Heart left ventricle (tissue), 16 donors: Measurements from ENCODE around the gene CNIH3. TPM values are rescaled to one million over a fixed set of nuclear protein-coding genes. Genes with fewer than 3 reads are reported as not detected.

Source experiments
- ATAC-seq, 4 donors: fragments of 200-7000 bp; cut with Tn5 transposase; one replicate each; pipeline ENCODE4 v1.9.1; 2020 to 2022; ENCODE audit warnings: moderate library complexity in 4 of 4, mild to moderate bottlenecking in 3 of 4, moderate number of reproducible peaks in 1 of 4
- DNase-seq, 5 donors: peaks; one replicate each; pipeline ENCODE4 v3.0.0-alpha.2; 2020
- H3K27ac ChIP-seq, 12 donors: fragments of 200-600 bp; sonication (generic) in 4 of 12; one replicate each; pipeline versions ENCODE4 v1.5.0 to v1.8.0; 2016 to 2022; ENCODE audit warnings: mild to moderate bottlenecking in 2 of 12
- H3K27me3 ChIP-seq, 9 donors: fragments of 200-600 bp; sonication (generic) in 2 of 9; one replicate each; pipeline versions ENCODE4 v1.5.1 to v1.8.0; 2016 to 2022; ENCODE audit warnings: mild to moderate bottlenecking in 3 of 9
- H3K36me3 ChIP-seq, 9 donors: fragments of 200-600 bp; sonication (generic) in 2 of 9; one replicate each; pipeline versions ENCODE4 v1.5.0 to v1.8.0; 2018 to 2022; ENCODE audit warnings: mild to moderate bottlenecking in 2 of 9
- H3K4me1 ChIP-seq, 12 donors: fragments of 200-600 bp; sonication (generic) in 4 of 12; one replicate each; pipeline versions ENCODE4 v1.5.0 to v1.8.0; 2016 to 2022; ENCODE audit warnings: mild to moderate bottlenecking in 3 of 12
- H3K4me3 ChIP-seq, 12 donors: fragments of 200-600 bp; sonication (generic) in 4 of 12; one replicate each; pipeline versions ENCODE4 v1.5.0 to v1.8.0; 2017 to 2022; ENCODE audit warnings: mild to moderate bottlenecking in 9 of 12, moderate library complexity in 4 of 12
- H3K9me3 ChIP-seq, 12 donors: fragments of 200-600 bp; sonication (generic) in 4 of 12; one replicate each; pipeline versions ENCODE4 v1.5.0 to v1.8.0; 2016 to 2022; ENCODE audit warnings: mild to moderate bottlenecking in 1 of 12
- POLR2A ChIP-seq, 2 donors: fragments of 450-650 bp; IDR thresholded peaks; one replicate each; pipeline ENCODE4 v1.6.1; 2017; ENCODE audit warnings: antibody characterized with exemption in 2 of 2, mild to moderate bottlenecking in 2 of 2, moderate library complexity in 2 of 2
- WGBS, 4 donors: extraction: QIAGEN DNeasy Blood & Tissue Kit in 2 of 4; methylation state at CpG; one replicate each; pipeline versions ENCODE4 v1.1.5 to v1.1.7; 2013 to 2018; 5-methylcytosine and 5-hydroxymethylcytosine counted together
- intact Hi-C, 10 donors: fragments of 100-400 bp; cut with DNase I; formaldehyde crosslinking; loops; one replicate each; pipeline versions ENCODE4 v1.11.1 to v1.14.2; 2022
- polyA plus RNA-seq, 2 donors: library from polyadenylated mRNA; stranded (reverse); fragments of 200-250 nt; gene quantifications; one replicate each; pipeline ENCODE4 v1.2.3, GENCODE V29; 2013
- total RNA-seq, 9 donors: library from RNA; depleted of rRNA in 2 of 9; stranded (reverse); fragments of >200 nt in 2 of 9; fragmentation: NEBNext Ultra II Directional in 3 of 9; extraction: Animal tissue kit (Norgen Biotek cat#: 25700) in 3 of 9; gene quantifications; one replicate each; pipeline versions ENCODE4 v1.1.0 to v1.2.4, GENCODE V29; 2016 to 2023
- TF ChIP-seq, protein P1 (sequence below), 12 donors: fragments of 200-600 bp; sonication (generic) in 4 of 12; IDR thresholded peaks; one replicate each; pipeline versions ENCODE4 v1.5.0 to v1.8.0; 2018 to 2022; ENCODE audit warnings: antibody characterized with exemption in 12 of 12, mild to moderate bottlenecking in 5 of 12
- donor health status: ischemic (EF 13 %, LVEDD 7.1; RV severe dilation, severe dysfunction).
- donor health status: healthy with polysubstance abuse.
- donor health status: DM: no; HTN: yes; CAD: no.
- donor health status: DM: no; HTN: no; CAD: no.
- donor health status: ischemic (EF 25% LVEDD 6.9; RV normal size, moderate dysfunction).
- donor health status: ischemic (EF 25% LVEDD 5.7; RV mildly dilated, moderate dysfunction).
- donor health status: healthy.
- donor health status: DM: yes; HTN: yes; CAD: no.
- donor health status: ischemic (EF 35%, LVEDD 5.7; RV mildly dilated, moderate dysfunction).
- donor health status: nonischemic (EF 11% LVEDD 7.7; RV severe dilation, severe dysfunction).
- donor health status: DM: yes; HTN: yes; CAD: no.
- donor health status: PGD.
- donor health status: ischemic (EF 29% LVEDD 5.4; RV normal size, mild dysfunction).
- donor health status: nonischemic (EF 23%, LVEDD 6.1; RV moderate dilation, normal function).

CNIH3 gene
- total and polyA plus RNA-seq, 11 donors, result 0.34 to 2.6 (median 0.62) TPM; not detected in 2

DNA sequence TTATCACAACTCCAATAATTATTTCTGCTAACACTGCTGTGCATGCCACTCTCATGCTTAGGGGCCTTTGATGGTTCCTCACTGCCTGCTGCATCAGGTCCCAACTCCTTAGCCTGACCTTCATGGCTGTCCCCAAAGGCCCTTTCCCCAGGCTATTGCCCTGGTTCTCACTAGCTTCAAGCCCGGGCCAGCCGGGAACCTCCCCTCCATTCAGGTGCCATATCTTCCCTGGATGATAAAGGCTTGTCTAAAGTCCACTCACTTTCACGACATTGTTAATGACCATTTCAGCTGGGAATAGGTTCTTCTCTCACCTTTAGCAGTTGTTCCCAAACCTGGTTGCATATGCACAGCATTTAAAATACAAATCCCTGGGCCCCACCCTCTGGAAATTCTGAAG, 95.8 kb downstream of the CNIH3 start:
- Histone ChIP-seq H3K4me3 (no peak overlapping the region), H3K27ac (no peak overlapping the region), H3K4me1 (no peaks in the 10 kb centered on the region), H3K36me3 (no peaks in the 10 kb centered on the region), H3K9me3 (no peaks in the 10 kb centered on the region), H3K27me3 (no peaks in the 10 kb centered on the region)
- no peak for DNase-seq
- 67 to 79% (median 70%) methylated on average over 3 of the region's 3 CpGs for WGBS, 4 donors
- TF ChIP-seq, protein P1, sequence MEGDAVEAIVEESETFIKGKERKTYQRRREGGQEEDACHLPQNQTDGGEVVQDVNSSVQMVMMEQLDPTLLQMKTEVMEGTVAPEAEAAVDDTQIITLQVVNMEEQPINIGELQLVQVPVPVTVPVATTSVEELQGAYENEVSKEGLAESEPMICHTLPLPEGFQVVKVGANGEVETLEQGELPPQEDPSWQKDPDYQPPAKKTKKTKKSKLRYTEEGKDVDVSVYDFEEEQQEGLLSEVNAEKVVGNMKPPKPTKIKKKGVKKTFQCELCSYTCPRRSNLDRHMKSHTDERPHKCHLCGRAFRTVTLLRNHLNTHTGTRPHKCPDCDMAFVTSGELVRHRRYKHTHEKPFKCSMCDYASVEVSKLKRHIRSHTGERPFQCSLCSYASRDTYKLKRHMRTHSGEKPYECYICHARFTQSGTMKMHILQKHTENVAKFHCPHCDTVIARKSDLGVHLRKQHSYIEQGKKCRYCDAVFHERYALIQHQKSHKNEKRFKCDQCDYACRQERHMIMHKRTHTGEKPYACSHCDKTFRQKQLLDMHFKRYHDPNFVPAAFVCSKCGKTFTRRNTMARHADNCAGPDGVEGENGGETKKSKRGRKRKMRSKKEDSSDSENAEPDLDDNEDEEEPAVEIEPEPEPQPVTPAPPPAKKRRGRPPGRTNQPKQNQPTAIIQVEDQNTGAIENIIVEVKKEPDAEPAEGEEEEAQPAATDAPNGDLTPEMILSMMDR (IDR thresholded peaks at IDR 0.05), result no peak
- ATAC-seq, result no peak
- intact Hi-C loops, result no loop called here

DNA sequence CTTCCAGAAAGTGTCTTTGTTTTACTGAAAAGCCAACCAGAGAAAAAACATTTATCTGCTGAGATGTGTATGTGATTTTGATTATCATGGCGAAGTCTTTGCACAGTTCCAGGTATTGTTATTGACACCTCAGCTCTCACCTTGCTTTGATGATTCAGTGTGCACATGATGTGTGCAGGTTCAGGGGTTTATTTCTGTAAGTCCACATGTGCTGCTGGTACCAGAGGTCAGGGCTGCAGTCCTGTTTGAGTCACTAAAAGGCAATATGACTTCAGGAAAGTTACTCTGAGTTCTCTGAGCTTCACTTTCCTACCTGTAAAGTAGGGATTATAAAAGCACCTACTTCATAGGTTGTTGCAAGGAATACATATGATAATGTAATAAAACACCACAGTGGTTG, 97.1 kb downstream of the CNIH3 start:
- no peak for TF ChIP-seq POLR2A (IDR thresholded peaks at IDR 0.05)
- TF ChIP-seq, protein P1 (IDR thresholded peaks at IDR 0.05), result no peak
- no peak for DNase-seq
- no peaks in the 10 kb centered on the region for H3K27me3 ChIP-seq
- no peaks in the 10 kb centered on the region for H3K36me3 ChIP-seq
- H3K4me3 ChIP-seq, result no peak overlapping the region
- H3K27ac ChIP-seq, result no peak overlapping the region
- ATAC-seq, result no peak
- WGBS, 4 donors, result 75 to 100% (median 90%) methylated on average over 1 of the region's 1 CpG
- intact Hi-C loops, result no loop called here
- H3K9me3 ChIP-seq, result no peaks in the 10 kb centered on the region
- H3K4me1 ChIP-seq, result no peaks in the 10 kb centered on the region

DNA sequence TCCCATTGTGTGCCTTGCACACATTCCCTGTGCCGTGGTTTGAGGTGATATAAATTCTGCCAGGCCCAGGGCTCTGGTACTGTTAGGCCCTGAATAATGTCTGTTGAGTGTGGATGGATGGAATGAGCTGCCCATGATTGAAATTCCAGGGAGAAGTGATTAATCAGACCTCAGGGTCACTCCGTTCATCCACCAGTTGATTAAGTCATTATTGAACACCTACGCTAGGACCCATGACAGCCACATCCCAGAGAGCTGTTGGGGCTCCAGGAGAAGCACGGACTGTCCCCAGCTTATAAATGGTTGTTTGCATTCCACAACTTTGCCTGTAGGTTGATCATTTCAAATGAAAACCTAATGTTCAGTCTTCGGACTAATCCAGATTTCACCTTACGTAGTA, 98.4 kb downstream of the CNIH3 start:
- H3K4me3 ChIP-seq, result no peak overlapping the region
- WGBS, 4 donors, result 88 to 96% (median 90%) methylated on average over 6 of the region's 6 CpGs
- DNase-seq (no peak), ATAC-seq (no peak)
- no peak for TF ChIP-seq POLR2A (IDR thresholded peaks at IDR 0.05)
- TF ChIP-seq, protein P1 (IDR thresholded peaks at IDR 0.05), result no peak
- peaks cover 0 to under 1% (median 0%) of the 10 kb centered on the region in 9 donors for H3K27me3 ChIP-seq
- H3K9me3 ChIP-seq, result no peaks in the 10 kb centered on the region
- no peaks in the 10 kb centered on the region for H3K36me3 ChIP-seq
- H3K27ac ChIP-seq, result no peak overlapping the region
- intact Hi-C loops, result no loop called here
- H3K4me1 ChIP-seq, result no peaks in the 10 kb centered on the region

DNA sequence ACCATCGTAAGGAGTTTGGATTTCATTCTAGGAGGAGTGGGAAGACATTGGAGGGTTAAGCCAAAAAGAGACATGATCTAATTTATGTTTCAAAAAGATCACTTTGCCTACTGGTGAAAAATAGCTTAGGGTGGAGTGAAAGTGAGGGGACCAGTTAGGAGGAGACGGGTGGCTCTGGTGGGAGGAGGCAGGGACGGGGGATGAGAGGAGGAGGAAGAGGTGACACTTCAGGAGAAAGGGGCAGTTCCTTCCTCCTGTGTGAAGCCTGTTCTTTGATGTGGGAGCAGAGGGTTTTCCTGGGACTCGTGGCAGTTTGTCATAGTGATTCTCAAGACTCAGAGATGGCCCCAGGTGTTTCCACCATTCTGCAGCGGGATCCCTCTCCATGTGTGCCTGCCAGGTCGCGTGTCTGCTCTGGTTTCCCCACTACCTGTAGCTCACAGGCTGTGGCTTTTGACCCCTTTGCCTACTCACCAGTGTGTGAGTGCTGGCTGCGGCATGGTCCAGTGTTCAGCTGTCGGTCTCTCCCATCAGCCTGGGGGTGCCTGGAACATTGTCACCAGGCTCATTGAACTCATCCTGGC, 102.4 kb downstream of the CNIH3 start:
- Histone ChIP-seq H3K4me3 (no peak overlapping the region), H3K36me3 (no peaks in the 10 kb centered on the region), H3K9me3 (no peaks in the 10 kb centered on the region), H3K4me1 (no peaks in the 10 kb centered on the region), H3K27me3 (peaks cover 0 to 12% (median 0%) of the 10 kb centered on the region in 9 donors), H3K27ac (no peak overlapping the region)
- DNase-seq (no peak), ATAC-seq (no peak)
- intact Hi-C loops, result no loop called here
- TF ChIP-seq, protein P1 (IDR thresholded peaks at IDR 0.05), result no peak
- no peak for TF ChIP-seq POLR2A (IDR thresholded peaks at IDR 0.05)
- WGBS, 4 donors, result 69 to 81% (median 75%) methylated on average over 9 of the region's 9 CpGs
